NCI-H128 (cell line): ENCODE results near the gene CLEC16A.

Experiments used
- DNase-seq: peaks from one replicate; lab custom pipeline; 2025; ENCODE audit not compliant: unreplicated experiment; lab: John Stamatoyannopoulos, UW

CLEC16A gene

DNA sequence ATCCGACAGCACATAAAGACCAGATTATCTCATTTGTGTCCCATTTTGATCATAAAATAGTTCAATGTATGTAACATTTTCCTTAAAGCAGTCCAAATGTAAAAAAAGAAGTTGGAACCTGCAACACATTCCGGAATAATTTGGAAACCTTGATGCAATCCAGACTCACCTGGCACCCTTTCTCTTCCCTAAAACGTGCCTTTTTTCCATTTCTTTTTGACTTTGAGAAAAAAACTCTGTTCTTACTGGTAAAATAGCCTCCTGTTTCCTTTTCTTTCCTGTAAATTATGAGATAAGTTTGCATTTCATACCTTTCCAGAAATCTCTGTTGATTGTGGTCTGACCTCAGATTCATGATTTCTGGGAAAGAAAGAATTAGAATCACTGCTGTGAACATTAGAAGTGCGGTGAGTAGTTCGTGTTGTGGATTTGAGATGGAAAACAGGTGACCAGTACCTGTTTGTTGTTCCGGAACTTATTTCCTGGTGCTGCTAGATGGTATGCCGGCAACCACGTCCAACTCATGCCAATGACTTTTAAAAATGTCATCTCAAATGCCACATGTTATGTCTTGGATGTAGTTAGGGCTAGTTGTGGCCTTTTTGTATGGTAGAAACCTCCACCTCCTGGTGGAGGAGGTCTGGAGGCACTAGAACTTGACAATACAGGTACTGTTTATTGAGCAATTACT is 203.5 kb downstream of the CLEC16A start:
- no peak for DNase-seq

DNA sequence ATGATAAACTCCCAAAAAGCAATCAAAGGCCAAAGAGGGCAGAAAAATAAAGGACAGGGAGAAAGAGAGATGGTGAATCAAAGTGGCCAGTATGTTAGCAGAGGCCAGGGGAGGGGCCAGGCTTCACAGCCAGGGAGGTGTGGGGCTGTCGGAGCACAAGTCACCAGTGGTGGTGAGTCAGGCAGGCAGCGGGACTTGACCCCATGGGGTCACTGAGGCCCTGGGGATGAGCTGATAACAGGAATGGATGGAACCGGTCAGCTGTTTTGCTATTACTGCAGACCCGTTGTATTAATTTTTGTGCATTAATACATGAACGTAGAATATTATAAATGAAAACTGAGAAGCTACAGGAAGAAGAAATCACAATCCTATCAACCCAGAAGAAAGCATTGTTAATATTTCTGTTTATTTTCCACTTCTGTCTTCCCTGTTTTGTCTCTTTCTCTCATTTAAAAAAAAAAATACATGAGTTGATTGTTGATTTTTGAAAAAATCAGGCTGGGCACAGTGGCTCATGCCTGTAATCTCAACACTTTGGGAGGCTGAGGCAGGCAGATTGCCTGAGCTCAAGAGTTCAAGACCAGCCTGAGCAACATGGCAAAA is 204.8 kb downstream of the CLEC16A start:
- DNase-seq, result no peak

GRCh38 chr16:11150190-11150589 is 205.8 kb downstream of the CLEC16A start:
- no peak for DNase-seq

GRCh38 chr16:11151156-11151884 is 207.0 kb downstream of the CLEC16A start:
- no peak for DNase-seq

DNA sequence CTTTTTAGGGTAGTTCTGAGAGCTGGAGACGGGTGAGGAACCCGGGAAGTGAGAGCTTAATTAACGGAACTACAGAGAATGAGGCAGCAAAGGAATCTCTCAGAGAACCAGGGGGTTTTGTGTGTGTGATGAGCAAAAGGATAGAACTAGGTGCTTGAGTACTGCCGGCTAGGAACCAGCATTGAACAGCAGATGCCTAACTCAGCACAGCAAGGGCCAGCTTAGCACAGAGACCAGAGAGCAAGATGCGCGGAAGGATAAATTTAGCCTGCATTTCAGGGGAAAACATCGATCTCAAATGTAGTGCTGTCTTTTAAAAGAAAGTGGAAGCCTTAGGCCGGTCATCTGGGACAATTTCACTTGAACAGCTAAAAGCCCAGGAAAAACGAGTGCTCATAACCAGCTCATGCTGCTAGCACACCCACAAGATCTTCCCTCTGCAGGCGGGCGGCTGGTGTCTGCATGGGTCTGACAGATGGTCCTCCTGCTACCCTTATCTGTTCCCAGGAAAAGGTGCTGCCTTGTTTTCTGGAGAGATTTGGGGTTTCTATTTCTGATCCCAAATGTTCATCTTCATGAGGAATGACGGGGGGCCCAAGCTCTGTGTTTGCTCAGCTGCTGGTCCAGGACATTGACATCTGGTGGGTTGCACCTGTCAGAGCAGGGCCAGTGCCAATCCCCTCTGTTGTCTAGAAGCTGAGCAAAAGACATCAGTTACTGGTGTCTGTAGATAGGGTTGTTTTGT is 207.7 kb downstream of the CLEC16A start:
- no peak for DNase-seq

DNA sequence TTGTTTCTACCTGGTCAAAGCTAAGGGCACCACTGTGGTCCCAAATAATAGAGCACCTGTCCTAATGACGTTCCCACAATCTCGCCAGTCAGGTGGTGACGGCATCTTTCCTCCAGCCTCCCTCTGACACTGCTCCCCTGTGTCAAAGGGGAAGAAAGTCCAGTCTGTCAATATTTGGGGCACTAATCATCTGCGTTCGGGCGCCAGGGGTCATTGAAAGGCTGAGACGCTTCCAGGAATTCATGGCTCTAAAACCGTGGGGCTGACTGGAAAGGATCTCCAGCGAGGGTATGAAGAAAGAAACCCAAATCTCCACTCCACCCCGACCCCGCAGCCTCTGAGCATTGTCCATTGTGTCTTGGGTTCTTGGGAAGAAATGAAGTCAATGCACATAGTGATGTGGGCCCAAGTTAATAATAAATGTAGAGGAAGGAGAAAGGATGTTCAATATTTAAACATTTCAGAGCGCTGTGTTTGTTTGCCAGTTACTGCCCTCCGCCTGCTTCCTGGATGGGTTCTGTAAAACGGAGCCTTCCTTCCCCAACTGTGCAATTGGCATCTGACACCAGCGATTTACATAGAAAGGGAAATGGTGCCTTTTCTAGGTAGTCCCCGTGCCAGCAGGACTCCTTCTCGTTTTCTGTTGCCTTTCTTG is 208.4 kb downstream of the CLEC16A start:
- no peak for DNase-seq

GRCh38 chr16:11155284-11155806 is 211.0 kb downstream of the CLEC16A start:
- no peak for DNase-seq

- DNase-seq, result no peak
Observed at GRCh38 chr16:11156401-11156800, 212.0 kb downstream of the CLEC16A start.

DNA sequence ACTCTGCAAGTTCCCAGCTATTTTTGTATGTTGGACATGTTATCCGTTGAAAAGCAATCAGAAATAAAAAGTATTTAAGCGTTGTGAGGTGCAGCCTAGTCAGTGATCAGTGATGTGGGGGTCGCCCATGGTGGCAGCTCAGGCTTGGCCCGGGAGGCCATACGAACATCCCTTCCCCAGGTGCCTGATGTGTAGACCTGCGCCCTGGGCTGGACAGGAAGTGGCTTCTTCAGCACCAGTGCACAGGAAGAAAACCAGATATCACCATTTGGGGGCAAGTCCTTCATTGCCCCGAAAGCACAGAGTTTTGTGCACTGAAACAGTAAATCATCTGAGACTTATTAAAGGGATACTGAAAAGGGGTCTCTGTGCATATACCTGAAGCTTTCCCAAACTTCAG is 212.8 kb downstream of the CLEC16A start:
- no peak for DNase-seq

- no peak for DNase-seq
Observed at GRCh38 chr16:11158018-11158417, 213.7 kb downstream of the CLEC16A start.

DNA sequence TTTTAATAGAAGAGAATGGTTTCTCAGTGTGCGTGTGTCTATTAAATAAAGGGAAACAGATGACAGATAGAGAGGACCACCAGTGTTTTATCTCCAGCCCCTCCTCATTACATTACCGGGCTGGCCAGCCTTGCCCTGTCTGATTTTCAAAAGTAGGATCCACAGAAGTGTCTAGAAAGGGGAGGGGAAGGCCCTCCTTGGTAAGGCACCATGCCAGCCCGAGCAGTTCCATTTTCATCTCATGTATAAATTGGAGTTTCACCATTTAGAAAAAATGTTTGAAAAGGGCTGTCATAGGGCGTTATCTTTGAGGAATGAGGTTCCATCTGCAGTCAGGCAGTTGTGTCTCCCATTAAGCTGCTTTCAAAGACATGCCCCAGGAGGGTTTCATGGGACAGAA is 214.9 kb downstream of the CLEC16A start:
- DNase-seq, result no peak

DNA sequence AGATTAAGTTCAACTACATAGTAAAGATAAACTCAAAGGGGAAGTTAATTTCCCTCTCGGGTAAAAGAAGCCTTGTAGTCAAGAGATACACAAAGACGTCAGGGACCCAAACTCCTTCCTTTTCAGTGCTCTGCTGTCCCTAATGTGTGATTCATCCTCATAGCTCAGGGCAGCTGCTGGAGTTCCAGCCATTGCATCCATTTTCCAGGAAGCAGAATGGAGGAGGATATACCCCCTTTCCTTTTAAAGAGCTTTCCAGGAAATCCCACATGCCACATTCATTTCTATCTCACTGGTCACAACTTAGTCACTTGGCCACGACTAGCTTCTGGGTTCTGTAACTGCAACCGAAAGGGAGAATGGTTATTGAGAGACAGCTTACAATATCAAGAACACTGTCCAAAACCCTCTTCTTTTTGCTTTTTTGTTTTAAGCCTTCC is 216.3 kb downstream of the CLEC16A start:
- DNase-seq, result no peak

GRCh38 chr16:11161439-11161838 is 217.1 kb downstream of the CLEC16A start:
- no peak for DNase-seq

DNA sequence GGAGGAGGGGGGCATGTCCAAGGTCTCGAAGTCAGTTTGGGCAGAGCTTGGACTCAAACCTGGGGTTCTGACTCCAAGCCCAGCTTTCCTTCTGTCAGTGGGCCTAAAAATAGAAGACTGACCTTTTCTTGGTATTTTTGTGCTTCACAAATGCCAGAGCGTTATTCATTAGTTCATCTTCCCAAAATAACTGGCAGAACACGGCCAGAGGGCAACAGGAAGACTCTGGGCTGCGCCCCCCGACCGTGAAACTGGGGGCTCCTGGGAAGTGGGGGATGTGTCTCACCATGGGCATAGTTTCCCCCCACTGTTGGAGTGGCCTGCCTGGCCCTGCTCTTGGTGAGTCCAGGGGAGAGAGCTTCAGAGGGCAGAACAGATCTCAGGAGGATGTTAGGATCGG is 217.6 kb downstream of the CLEC16A start:
- DNase-seq, result no peak

GRCh38 chr16:11162586-11163268 is 218.4 kb downstream of the CLEC16A start:
- no peak for DNase-seq

DNA sequence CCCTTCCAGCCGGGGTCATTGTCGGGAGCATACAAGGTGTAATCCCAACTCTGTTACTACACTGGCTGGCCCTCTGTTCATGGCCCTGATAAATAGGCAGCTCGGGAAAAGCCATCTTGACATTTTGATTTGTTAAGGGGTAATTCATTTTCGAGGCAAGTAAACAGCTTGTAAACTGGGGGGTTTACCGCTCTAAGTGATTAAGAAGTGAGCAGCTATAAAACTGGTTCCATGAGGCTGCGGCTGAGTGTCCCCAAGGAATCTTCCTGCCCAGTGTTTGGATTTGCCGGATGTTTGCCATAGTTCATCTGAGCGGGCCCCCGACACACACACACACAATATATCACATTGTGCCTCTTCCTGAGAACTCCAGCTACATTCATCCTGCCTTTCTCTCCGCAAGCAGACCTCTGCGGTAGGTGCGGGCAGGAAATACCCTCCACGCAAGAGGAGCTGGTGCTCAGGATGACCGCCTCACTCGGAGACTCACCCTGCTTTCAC is 219.4 kb downstream of the CLEC16A start:
- no peak for DNase-seq

DNA sequence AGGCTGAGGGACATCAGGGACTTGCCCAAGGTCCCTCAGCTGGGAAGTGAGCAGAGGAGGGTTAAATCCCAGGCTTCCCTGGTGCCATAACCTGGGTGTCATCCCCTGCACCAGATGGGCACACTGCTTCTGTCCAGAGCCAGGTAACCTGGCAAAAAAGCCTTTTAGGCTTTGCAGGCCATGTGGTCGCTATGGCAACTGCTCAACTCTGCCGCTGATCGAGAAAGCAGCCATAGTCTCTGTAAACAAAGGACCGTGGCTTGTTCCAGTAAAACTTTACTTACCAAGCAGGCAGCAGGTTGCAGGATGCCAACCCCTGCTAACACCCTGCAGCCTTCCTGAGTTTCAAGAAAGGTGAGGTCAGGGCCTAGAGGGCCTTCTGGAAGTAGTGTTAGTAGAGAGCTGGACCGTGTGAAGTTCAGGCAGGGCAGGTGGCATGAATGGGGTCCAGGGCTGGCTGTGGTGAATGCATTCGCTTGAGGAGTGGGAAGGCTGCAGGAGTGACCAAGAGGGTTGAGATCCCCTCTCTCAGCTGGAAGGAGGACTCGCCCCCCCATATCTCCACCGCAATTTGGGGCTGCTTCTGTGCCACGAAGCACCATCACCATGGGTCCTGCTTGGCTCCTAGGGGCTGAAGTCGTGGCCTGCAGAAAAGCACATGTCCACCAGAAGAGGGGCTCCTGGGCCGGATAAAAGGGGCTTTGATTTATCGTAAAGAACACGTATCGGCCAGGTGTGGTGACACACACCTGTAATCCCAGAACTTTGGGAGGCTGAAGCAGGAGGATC is 220.3 kb downstream of the CLEC16A start:
- no peak for DNase-seq

DNA sequence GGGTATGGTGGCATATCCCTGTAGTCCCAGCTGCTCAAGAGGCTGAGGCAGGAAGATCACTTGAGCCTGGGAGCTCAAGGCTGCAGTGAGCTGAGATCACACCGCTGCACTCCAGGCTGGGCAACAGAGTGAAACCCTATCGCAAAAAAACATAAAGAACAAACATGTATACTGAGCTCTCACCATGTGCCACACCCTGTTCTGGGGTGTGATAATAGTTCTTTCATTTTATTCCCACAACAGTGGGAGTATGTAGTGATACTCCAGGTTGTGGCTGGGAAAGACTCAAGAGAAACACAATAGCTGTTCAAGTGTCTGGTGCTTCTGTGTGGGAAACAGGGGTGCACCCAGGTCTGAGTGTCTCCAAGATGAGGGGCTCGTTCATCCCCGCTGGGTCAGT is 221.0 kb downstream of the CLEC16A start:
- DNase-seq, result no peak
